HepG2 (cell line): ENCODE results near the gene GRHPR. TPM values are rescaled to one million over a fixed set of nuclear protein-coding genes. Genes with fewer than 3 reads are reported as not detected.

Source experiments
- CHD4 ChIP-seq: fragments of 200-600 bp; sonication (generic); IDR thresholded peaks from 2 replicates; pipeline ENCODE4 v1.7.0; 2017; ENCODE audit warnings: mild to moderate bottlenecking, low read length, borderline replicate concordance
- DR1 ChIP-seq: sonication (generic); formaldehyde crosslinking; IDR thresholded peaks from 2 replicates; pipeline ENCODE4 v1.8.0; 2021; ENCODE audit warnings: mild to moderate bottlenecking, missing genetic modification reagents, inconsistent platforms
- KDM2A ChIP-seq: sonication (generic); formaldehyde crosslinking; IDR thresholded peaks from 2 replicates; pipeline ENCODE4 v1.4.0; 2020; ENCODE audit warnings: low read depth, missing genetic modification reagents, borderline replicate concordance
- MIER3 ChIP-seq: IDR thresholded peaks from 2 replicates; pipeline ENCODE4 v1.6.1; 2016; ENCODE audit warnings: missing compliant biosample characterization, borderline replicate concordance
- MLX ChIP-seq: IDR thresholded peaks from 2 replicates; pipeline ENCODE4 v1.6.1; 2016
- NFIC ChIP-seq: IDR thresholded peaks from 2 replicates; pipeline ENCODE4 v1.6.1; 2012; ENCODE audit warnings: mild to moderate bottlenecking, low read length, inconsistent platforms
- NR0B2 ChIP-seq: sonication (generic); formaldehyde crosslinking; IDR thresholded peaks from 2 replicates; pipeline ENCODE4 v1.4.0; 2020; ENCODE audit warnings: mild to moderate bottlenecking, missing genetic modification reagents
- NR2C2 ChIP-seq: sonication (generic); formaldehyde crosslinking; IDR thresholded peaks from 2 replicates; pipeline ENCODE4 v1.4.0; 2020; ENCODE audit warnings: missing genetic modification reagents, mild to moderate bottlenecking, moderate library complexity, borderline replicate concordance
- PHF20 ChIP-seq: sonication (generic); formaldehyde crosslinking; IDR thresholded peaks from 2 replicates; pipeline ENCODE4 v1.5.0; 2020; ENCODE audit warnings: mild to moderate bottlenecking, missing genetic modification reagents
- PHF8 ChIP-seq: sonication (generic); formaldehyde crosslinking; IDR thresholded peaks from 2 replicates; pipeline ENCODE4 v1.5.0; 2020; ENCODE audit warnings: missing genetic modification reagents
- PRDM10 ChIP-seq: sonication (generic); formaldehyde crosslinking; IDR thresholded peaks from 2 replicates; pipeline ENCODE4 v1.4.0; 2020; ENCODE audit warnings: low read depth, missing genetic modification reagents
- TBX2 ChIP-seq: sonication (generic); formaldehyde crosslinking; IDR thresholded peaks from 2 replicates; pipeline ENCODE4 v1.5.0; 2020; ENCODE audit warnings: missing genetic modification reagents, mild to moderate bottlenecking, borderline replicate concordance
- ZFP82 ChIP-seq: sonication (generic); formaldehyde crosslinking; IDR thresholded peaks from 2 replicates; pipeline ENCODE4 v1.5.1; 2020; ENCODE audit warnings: mild to moderate bottlenecking, missing genetic modification reagents, borderline replicate concordance
- ZKSCAN5 ChIP-seq: sonication (generic); formaldehyde crosslinking; IDR thresholded peaks from 2 replicates; pipeline ENCODE4 v1.5.1; 2020; ENCODE audit warnings: mild to moderate bottlenecking, missing genetic modification reagents
- ZNF468 ChIP-seq: sonication (generic); formaldehyde crosslinking; IDR thresholded peaks from 2 replicates; pipeline ENCODE4 v1.8.0; 2022; ENCODE audit warnings: mild to moderate bottlenecking, moderate library complexity, missing genetic modification reagents
- ZNF549 ChIP-seq: sonication (generic); formaldehyde crosslinking; IDR thresholded peaks from 2 replicates; pipeline ENCODE4 v1.5.0; 2020; ENCODE audit warnings: missing genetic modification reagents
- polyA plus RNA-seq, 8 experiments: library from polyadenylated mRNA; depleted of rRNA in 3 of 8; stranded (reverse) in 7 of 8; unstranded in 1 of 8; fragments of >200 nt; fragmentation: Illumina TruSeq in 4 of 8; extraction: Trizol in 4 of 8; gene quantifications; 2 replicates each; pipeline versions ENCODE4 v1.2.1 to v1.2.3, GENCODE V29; 2011 to 2016; ENCODE audit warnings: low read depth in 4 of 8, missing spikeins in 1 of 8, mixed read lengths in 1 of 8; ENCODE audit not compliant: insufficient read depth in 1 of 8
- total RNA-seq, 5 experiments: library from RNA; depleted of rRNA; stranded (reverse); fragments of >200 nt; fragmentation: Illumina TruSeq; extraction: Trizol; gene quantifications; 2 replicates each; pipeline ENCODE4 v1.2.3, GENCODE V29; 2016; ENCODE audit warnings: low read depth in 1 of 5
- TF ChIP-seq, protein P1 (sequence below): sonication (generic); formaldehyde crosslinking; IDR thresholded peaks from 2 replicates; pipeline ENCODE4 v1.4.0; 2020; ENCODE audit warnings: missing genetic modification reagents, borderline replicate concordance
- TF ChIP-seq, protein P2 (sequence below): sonication (generic); formaldehyde crosslinking; IDR thresholded peaks from 2 replicates; pipeline ENCODE4 v1.5.0; 2020; ENCODE audit warnings: missing genetic modification reagents
- TF ChIP-seq, protein P3 (sequence below): IDR thresholded peaks from 2 replicates; pipeline ENCODE4 v1.6.1; 2016; ENCODE audit warnings: low read depth

The GRHPR gene
- total and polyA plus RNA-seq, 2 of the 13 experiments (the other 11 are each of a cell fraction or from before 2014, with no cell fraction given): 113 to 115 TPM

DNA sequence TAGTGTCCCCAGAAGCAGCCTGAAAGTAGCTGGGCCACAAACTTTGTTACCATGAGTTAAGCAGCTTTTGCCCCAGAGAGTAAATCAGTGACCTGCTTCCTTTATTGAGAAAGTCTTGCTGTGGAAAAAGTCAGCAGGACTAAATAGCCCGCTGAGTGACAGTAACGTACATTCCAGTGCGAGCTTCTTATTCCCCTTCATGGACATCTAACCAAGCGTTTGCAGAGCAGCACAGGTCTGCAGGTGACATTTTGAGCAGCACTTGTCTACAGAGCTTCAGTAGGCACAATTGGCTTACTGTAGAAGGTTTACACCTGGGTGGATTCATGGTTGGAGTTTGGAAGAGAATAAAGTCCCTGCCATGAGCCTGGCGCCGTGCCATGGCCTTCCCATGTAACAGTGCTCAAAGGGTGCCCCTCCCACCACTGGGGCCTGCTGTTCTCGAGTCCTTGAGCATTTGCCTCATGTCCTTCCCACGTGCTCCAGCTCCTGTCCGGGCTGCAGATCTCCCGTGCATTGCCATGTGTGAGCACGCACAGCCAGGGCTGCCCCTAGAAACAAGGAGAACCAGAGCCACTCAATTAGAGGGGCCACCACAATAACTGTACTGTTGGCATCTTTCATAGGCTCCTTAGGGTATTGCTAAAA is 41.3 kb upstream of the GRHPR start (continued):
- TF ChIP-seq DR1 (CRISPR knock-in tag) (no peak), ZKSCAN5 (CRISPR knock-in tag) (no peak), ZFP82 (no peak), NR0B2 (CRISPR knock-in tag) (0 out of 2 replicates have a peak, but pooled peaks have one; percentile 64), ZNF549 (CRISPR knock-in tag) (no peak), TBX2 (peak; percentile 60; the same call in 1 of the 2 replicates), PHF20 (no peak), NFIC (no peak), PRDM10 (CRISPR knock-in tag) (no peak), MIER3 (CRISPR knock-in tag) (peak; percentile 58; the same call in 1 of the 2 replicates), NR2C2 (CRISPR knock-in tag) (no peak), KDM2A (CRISPR knock-in tag) (peak; percentile 73), PHF8 (CRISPR knock-in tag) (peak; percentile 27; the same call in 1 of the 2 replicates), MLX (CRISPR knock-in tag) (peak; percentile 94), CHD4 (no peak), ZNF468 (CRISPR knock-in tag) (no peak)
- TF ChIP-seq, protein P1, sequence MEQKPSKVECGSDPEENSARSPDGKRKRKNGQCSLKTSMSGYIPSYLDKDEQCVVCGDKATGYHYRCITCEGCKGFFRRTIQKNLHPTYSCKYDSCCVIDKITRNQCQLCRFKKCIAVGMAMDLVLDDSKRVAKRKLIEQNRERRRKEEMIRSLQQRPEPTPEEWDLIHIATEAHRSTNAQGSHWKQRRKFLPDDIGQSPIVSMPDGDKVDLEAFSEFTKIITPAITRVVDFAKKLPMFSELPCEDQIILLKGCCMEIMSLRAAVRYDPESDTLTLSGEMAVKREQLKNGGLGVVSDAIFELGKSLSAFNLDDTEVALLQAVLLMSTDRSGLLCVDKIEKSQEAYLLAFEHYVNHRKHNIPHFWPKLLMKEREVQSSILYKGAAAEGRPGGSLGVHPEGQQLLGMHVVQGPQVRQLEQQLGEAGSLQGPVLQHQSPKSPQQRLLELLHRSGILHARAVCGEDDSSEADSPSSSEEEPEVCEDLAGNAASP (CRISPR knock-in tag): no peak
- TF ChIP-seq, protein P2, sequence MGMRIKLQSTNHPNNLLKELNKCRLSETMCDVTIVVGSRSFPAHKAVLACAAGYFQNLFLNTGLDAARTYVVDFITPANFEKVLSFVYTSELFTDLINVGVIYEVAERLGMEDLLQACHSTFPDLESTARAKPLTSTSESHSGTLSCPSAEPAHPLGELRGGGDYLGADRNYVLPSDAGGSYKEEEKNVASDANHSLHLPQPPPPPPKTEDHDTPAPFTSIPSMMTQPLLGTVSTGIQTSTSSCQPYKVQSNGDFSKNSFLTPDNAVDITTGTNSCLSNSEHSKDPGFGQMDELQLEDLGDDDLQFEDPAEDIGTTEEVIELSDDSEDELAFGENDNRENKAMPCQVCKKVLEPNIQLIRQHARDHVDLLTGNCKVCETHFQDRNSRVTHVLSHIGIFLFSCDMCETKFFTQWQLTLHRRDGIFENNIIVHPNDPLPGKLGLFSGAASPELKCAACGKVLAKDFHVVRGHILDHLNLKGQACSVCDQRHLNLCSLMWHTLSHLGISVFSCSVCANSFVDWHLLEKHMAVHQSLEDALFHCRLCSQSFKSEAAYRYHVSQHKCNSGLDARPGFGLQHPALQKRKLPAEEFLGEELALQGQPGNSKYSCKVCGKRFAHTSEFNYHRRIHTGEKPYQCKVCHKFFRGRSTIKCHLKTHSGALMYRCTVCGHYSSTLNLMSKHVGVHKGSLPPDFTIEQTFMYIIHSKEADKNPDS (CRISPR knock-in tag): no peak
- TF ChIP-seq, protein P3, sequence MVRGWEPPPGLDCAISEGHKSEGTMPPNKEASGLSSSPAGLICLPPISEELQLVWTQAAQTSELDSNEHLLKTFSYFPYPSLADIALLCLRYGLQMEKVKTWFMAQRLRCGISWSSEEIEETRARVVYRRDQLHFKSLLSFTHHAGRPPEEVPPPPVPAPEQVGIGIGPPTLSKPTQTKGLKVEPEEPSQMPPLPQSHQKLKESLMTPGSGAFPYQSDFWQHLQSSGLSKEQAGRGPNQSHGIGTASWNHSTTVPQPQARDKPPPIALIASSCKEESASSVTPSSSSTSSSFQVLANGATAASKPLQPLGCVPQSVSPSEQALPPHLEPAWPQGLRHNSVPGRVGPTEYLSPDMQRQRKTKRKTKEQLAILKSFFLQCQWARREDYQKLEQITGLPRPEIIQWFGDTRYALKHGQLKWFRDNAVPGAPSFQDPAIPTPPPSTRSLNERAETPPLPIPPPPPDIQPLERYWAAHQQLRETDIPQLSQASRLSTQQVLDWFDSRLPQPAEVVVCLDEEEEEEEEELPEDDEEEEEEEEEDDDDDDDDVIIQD (CRISPR knock-in tag): no peak
